ENCODE measurements around the gene CYP19A1.

GRCh38 chr15:51328926-51329325, 9.5 kb downstream of the CYP19A1 start:
- TF ChIP-seq GATA2 (IDR thresholded peaks at IDR 0.05; ENCODE audit: low read depth, low read length): no peak
- no peak for TF ChIP-seq GATA3 (IDR thresholded peaks at IDR 0.05; ENCODE audit: low read depth, low read length)
